CD4-positive, alpha-beta T cell treated with Interleukin-6 at 100 ng/mL for 8 hours (primary cell): Measurements from ENCODE around the gene DNAJC13.
A peak's percentile ranks its signal among the peaks of the same experiment; 100 is the strongest.

ENCODE experiments used
- DNase-seq: peaks from one replicate; pipeline ENCODE4 v3.0.0-alpha.2; 2020; ENCODE audit warnings: mixed read lengths, low spot score

DNAJC13 gene

GRCh38 chr3:132486099-132486498 is 68.8 kb downstream of the DNAJC13 start:
- DNase-seq: no peak

- no peak for DNase-seq
Measured at GRCh38 chr3:132488151-132488550, 70.8 kb downstream of the DNAJC13 start.

GRCh38 chr3:132499071-132499470 is 81.8 kb downstream of the DNAJC13 start:
- no peak for DNase-seq

GRCh38 chr3:132503559-132503958 is 86.3 kb downstream of the DNAJC13 start:
- DNase-seq: no peak

- no peak for DNase-seq
Measured at GRCh38 chr3:132504375-132504933, 87.2 kb downstream of the DNAJC13 start.

- no peak for DNase-seq
Measured at GRCh38 chr3:132507657-132508056, 90.4 kb downstream of the DNAJC13 start.

- no peak for DNase-seq
Measured at GRCh38 chr3:132509096-132509495, 91.8 kb downstream of the DNAJC13 start.

- no peak for DNase-seq
Measured at GRCh38 chr3:132509506-132509905, 92.2 kb downstream of the DNAJC13 start.

- no peak for DNase-seq
Measured at GRCh38 chr3:132513057-132513456, 95.8 kb downstream of the DNAJC13 start.

- no peak for DNase-seq
Measured at GRCh38 chr3:132517311-132517710, 100.0 kb downstream of the DNAJC13 start.

GRCh38 chr3:132519914-132520313 is 102.6 kb downstream of the DNAJC13 start:
- no peak for DNase-seq

- DNase-seq: no peak
Measured at GRCh38 chr3:132521901-132522300, 104.6 kb downstream of the DNAJC13 start.

- no peak for DNase-seq
Measured at GRCh38 chr3:132522353-132522752, 105.1 kb downstream of the DNAJC13 start.

- DNase-seq: no peak
Measured at GRCh38 chr3:132530624-132531023, 113.3 kb downstream of the DNAJC13 start.

- DNase-seq: peak; percentile 32
Measured at GRCh38 chr3:132535575-132536441, 118.5 kb downstream of the DNAJC13 start.

- no peak for DNase-seq
Measured at GRCh38 chr3:132536442-132537153, 119.3 kb downstream of the DNAJC13 start.

- DNase-seq: no peak
Measured at GRCh38 chr3:132537297-132537696, 120.0 kb downstream of the DNAJC13 start.

- no peak for DNase-seq
Measured at GRCh38 chr3:132538072-132538471, 120.8 kb downstream of the DNAJC13 start.

GRCh38 chr3:132539681-132540080 is 122.4 kb downstream of the DNAJC13 start:
- DNase-seq: no peak

- no peak for DNase-seq
Measured at GRCh38 chr3:132542577-132542976, 125.3 kb downstream of the DNAJC13 start.

GRCh38 chr3:132543011-132543739 is 125.9 kb downstream of the DNAJC13 start:
- no peak for DNase-seq

GRCh38 chr3:132544130-132544529 is 126.8 kb downstream of the DNAJC13 start:
- DNase-seq: no peak
